Measurements from ENCODE around the gene GRID1.

- TF ChIP-seq MAX (IDR thresholded peaks at IDR 0.05; ENCODE audit: low read depth) (no peak), CTCF (IDR thresholded peaks at IDR 0.05) (no peak), REST (IDR thresholded peaks at IDR 0.05; ENCODE audit: low read depth, low read length) (no peak), POLR2AphosphoS5 (IDR thresholded peaks at IDR 0.05; ENCODE audit: low read depth, low read length) (no peak)
Observed at GRCh38 chr10:86288695-86289576, 77.7 kb downstream of the GRID1 start.
